ENCODE measurements around the gene TATDN3.
A peak's percentile ranks its signal among the peaks of the same experiment; 100 is the strongest.
"Not testable (repeated sequence)": the region's sequence is repeated elsewhere in the genome, so short reads cannot be mapped to it uniquely, and the experiment has no call there.

The TATDN3 gene

DNA sequence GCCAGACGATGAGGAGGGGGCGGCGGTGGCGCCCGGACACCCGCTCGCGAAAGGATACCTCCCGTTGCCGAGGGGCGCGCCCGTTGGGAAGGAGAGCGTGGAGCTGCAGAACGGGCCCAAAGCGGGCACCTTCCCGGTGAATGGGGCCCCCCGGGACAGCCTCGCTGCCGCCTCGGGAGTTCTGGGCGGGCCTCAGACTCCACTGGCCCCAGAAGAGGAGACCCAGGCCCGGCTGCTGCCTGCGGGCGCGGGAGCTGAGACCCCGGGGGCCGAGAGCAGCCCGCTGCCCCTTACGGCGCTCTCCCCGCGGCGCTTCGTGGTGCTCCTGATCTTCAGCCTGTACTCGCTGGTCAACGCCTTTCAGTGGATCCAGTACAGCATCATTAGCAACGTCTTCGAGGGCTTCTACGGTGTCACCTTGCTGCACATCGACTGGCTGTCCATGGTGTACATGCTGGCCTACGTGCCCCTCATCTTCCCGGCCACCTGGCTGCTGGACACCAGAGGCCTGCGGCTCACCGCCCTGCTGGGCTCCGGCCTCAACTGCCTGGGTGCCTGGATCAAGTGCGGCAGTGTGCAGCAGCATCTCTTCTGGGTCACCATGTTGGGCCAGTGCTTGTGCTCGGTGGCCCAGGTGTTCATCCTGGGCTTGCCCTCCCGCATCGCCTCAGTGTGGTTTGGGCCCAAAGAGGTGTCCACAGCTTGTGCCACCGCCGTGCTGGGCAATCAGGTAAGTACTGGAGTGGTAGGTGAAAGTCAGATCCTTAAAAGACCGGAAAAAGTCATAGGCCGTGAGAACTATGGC lies 67.0 kb downstream of the TATDN3 start:
- Histone ChIP-seq H3K9me3 (ENCODE audit: control insufficient read depth, low read length) (no peaks in the 10 kb centered on the region), H3K4me3 (ENCODE audit: low read depth, low read length) (peak overlapping the region; percentile 92), H3K9ac (peak overlapping the region; percentile 57), H3K27me3 (ENCODE audit: control insufficient read depth, insufficient read depth, low read length) (no peaks in the 10 kb centered on the region), H3K4me1 (no peaks in the 10 kb centered on the region), H3K79me2 (no peaks in the 10 kb centered on the region), H3K27ac (peak overlapping the region; percentile 71), H3K4me2 (ENCODE audit: low read length) (peak overlapping the region; percentile 93), H2AFZ (peak overlapping the region; percentile 85), H3K36me3 (ENCODE audit: control insufficient read depth, insufficient read depth, low read length) (no peaks in the 10 kb centered on the region)
- TF ChIP-seq, protein P1, sequence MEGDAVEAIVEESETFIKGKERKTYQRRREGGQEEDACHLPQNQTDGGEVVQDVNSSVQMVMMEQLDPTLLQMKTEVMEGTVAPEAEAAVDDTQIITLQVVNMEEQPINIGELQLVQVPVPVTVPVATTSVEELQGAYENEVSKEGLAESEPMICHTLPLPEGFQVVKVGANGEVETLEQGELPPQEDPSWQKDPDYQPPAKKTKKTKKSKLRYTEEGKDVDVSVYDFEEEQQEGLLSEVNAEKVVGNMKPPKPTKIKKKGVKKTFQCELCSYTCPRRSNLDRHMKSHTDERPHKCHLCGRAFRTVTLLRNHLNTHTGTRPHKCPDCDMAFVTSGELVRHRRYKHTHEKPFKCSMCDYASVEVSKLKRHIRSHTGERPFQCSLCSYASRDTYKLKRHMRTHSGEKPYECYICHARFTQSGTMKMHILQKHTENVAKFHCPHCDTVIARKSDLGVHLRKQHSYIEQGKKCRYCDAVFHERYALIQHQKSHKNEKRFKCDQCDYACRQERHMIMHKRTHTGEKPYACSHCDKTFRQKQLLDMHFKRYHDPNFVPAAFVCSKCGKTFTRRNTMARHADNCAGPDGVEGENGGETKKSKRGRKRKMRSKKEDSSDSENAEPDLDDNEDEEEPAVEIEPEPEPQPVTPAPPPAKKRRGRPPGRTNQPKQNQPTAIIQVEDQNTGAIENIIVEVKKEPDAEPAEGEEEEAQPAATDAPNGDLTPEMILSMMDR (IDR thresholded peaks at IDR 0.05): no peak

DNA sequence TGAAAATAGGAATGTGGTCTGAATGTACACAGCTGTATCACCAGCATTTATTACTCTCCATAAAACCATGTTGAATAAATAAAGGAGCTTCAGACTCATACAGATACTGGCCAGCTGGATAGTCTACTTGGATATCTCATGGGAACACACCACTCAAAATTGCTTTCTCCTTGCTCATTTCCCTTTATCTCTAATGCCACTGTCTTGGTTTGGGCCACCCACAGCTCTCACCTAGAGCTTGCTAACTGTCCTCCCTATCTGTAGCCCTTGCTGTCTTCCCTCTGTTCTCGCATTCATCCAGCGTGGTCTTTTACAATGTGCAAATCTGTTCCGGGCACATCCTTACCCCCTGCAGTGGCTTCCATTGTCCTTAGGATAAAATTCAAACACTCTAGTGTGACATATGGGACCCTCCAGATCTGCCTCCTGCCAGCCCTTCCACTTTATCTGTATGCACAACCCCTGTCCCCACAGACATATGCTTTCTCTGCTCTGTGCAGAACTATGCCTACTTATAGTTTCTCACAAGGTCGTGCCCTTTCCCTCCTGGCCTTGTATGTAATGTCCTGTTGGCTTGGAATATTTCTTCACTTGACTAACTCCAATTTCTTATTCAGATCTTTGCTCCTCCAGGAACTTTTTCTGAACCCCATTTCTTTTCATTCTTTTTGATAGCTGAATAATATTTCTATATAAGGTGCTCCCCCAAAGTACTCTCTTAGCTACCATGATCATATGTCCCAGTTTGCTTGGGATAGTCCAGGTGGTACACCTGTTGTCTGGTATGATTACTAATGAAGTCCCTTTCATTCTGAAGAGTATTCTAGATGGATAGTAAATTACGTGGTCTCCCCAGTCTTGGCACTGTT lies 69.3 kb downstream of the TATDN3 start:
- Histone ChIP-seq H3K27ac (no peak overlapping the region), H3K27me3 (ENCODE audit: control insufficient read depth, insufficient read depth, low read length) (no peaks in the 10 kb centered on the region), H3K4me2 (ENCODE audit: low read length) (no peak overlapping the region), H2AFZ (no peak overlapping the region), H3K4me1 (no peaks in the 10 kb centered on the region), H3K79me2 (no peaks in the 10 kb centered on the region), H3K9me3 (ENCODE audit: control insufficient read depth, low read length) (no peaks in the 10 kb centered on the region), H3K9ac (no peak overlapping the region), H3K36me3 (ENCODE audit: control insufficient read depth, insufficient read depth, low read length) (no peaks in the 10 kb centered on the region), H3K4me3 (ENCODE audit: low read depth, low read length) (no peak overlapping the region)
- TF ChIP-seq, protein P1 (IDR thresholded peaks at IDR 0.05): no peak

DNA sequence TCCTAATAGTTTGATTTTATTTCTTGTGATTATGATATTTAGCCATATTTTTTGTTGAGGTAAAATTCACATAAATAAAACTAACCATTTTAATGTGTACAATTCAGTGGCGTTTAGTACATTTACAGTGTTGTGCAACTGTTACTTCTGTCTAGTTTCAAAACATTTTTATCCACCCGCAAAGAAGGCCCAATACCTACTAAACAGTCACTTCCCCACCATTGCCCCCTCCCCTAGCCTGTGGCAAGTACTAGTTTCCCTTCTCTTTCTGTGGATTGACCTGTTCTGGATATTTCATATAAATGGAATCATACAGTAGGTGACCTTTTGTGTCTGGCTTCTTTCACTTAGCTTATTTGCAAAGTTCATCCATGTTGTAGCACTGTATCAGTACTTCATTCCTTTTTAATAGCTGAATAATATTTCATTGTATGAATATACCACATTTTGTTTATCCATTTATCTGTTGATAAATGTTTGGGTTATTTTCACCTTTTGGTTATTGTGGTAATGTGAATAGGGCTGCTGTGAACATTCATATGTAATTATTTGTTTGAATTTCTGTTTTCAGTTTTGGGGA lies 70.5 kb downstream of the TATDN3 start:
- H3K27me3 ChIP-seq (ENCODE audit: control insufficient read depth, insufficient read depth, low read length): no peaks in the 10 kb centered on the region
- no peaks in the 10 kb centered on the region for H3K4me1 ChIP-seq
- no peak overlapping the region for H2AFZ ChIP-seq
- H3K27ac ChIP-seq: no peak overlapping the region
- no peak overlapping the region for H3K9ac ChIP-seq
- no peaks in the 10 kb centered on the region for H3K79me2 ChIP-seq
- H3K4me2 ChIP-seq (ENCODE audit: low read length): no peak overlapping the region
- H3K4me3 ChIP-seq (ENCODE audit: low read depth, low read length): no peak overlapping the region
- TF ChIP-seq, protein P1 (IDR thresholded peaks at IDR 0.05): no peak
- H3K36me3 ChIP-seq (ENCODE audit: control insufficient read depth, insufficient read depth, low read length): no peaks in the 10 kb centered on the region
- H3K9me3 ChIP-seq (ENCODE audit: control insufficient read depth, low read length): no peaks in the 10 kb centered on the region

DNA sequence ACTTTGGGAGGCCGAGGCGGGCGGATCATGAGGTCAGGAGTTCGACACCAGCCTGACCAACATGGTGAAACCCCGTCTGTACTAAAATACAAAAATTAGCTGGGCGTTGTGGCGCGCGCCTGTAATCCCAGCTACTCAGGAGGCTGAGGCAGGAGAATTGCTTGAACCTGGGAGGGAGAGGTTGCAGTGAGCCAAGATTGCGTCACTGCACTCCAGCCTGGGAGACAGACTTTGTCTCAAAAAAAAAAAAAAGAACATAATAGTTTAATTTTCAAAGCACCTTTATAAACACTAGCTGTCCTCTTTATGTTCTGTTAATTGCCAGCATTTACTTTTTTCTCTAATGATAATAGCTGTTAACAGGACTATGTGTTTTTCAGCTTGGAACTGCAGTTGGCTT lies 71.7 kb downstream of the TATDN3 start:
- H3K9me3 ChIP-seq (ENCODE audit: control insufficient read depth, low read length); H3K27ac ChIP-seq; H3K4me3 ChIP-seq (ENCODE audit: low read depth, low read length); H3K4me2 ChIP-seq (ENCODE audit: low read length); H2AFZ ChIP-seq; H3K9ac ChIP-seq; H3K27me3 ChIP-seq (ENCODE audit: control insufficient read depth, insufficient read depth, low read length); H3K36me3 ChIP-seq (ENCODE audit: control insufficient read depth, insufficient read depth, low read length); H3K79me2 ChIP-seq; H3K4me1 ChIP-seq: not testable (repeated sequence)

DNA sequence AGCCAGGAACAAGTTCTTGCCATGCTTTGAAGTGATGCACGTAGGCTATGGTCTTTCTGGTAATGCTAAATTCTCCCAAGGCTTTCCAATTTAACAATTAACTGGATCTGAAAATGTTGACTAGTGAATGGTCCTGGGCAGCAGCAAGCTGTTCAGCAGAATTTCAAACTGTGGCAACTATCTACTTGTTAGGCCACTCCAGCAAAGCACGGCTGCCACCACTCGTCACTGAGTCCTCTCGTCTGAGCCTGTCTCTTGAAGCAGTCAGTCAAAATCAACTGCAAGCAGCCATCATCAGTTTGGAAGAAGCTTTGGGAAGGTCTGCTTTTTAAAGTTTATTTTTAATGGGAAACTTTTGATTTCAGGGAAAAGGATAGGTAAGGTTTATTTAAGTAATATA lies 72.5 kb downstream of the TATDN3 start:
- Histone ChIP-seq H3K9me3 (ENCODE audit: control insufficient read depth, low read length) (no peaks in the 10 kb centered on the region), H3K4me2 (ENCODE audit: low read length) (no peak overlapping the region), H3K4me1 (no peaks in the 10 kb centered on the region), H3K27ac (no peak overlapping the region), H3K79me2 (no peaks in the 10 kb centered on the region), H3K36me3 (ENCODE audit: control insufficient read depth, insufficient read depth, low read length) (no peaks in the 10 kb centered on the region), H3K27me3 (ENCODE audit: control insufficient read depth, insufficient read depth, low read length) (no peaks in the 10 kb centered on the region), H2AFZ (no peak overlapping the region), H3K9ac (no peak overlapping the region), H3K4me3 (ENCODE audit: low read depth, low read length) (no peak overlapping the region)
- TF ChIP-seq, protein P1 (IDR thresholded peaks at IDR 0.05): no peak

Data from parathyroid adenoma (tissue), 2 donors.